HepG2 (cell line): ENCODE results near the gene MXD1. TPM values are rescaled to one million over a fixed set of nuclear protein-coding genes. Genes with fewer than 3 reads are reported as not detected.

Experiments
- CHD4 ChIP-seq: fragments of 200-600 bp; sonication (generic); IDR thresholded peaks from 2 replicates; pipeline ENCODE4 v1.7.0; 2017; ENCODE audit warnings: mild to moderate bottlenecking, low read length, borderline replicate concordance
- CREB1 ChIP-seq, 2 experiments: fragments of 450-650 bp in 1 of 2; IDR thresholded peaks; 2 replicates each; pipeline ENCODE4 v1.6.1; 2016 to 2017; ENCODE audit warnings: control low read depth in 1 of 2, mild to moderate bottlenecking in 1 of 2, missing compliant biosample characterization in 1 of 2, missing genetic modification characterization in 1 of 2
- GFI1 ChIP-seq: sonication (generic); formaldehyde crosslinking; IDR thresholded peaks from 2 replicates; pipeline ENCODE4 v1.5.0; 2020; ENCODE audit warnings: missing genetic modification reagents, mild to moderate bottlenecking, borderline replicate concordance
- GRHL1 ChIP-seq: sonication (generic); formaldehyde crosslinking; conservative IDR thresholded peaks from 2 replicates; pipeline ENCODE4 v1.8.0; 2022; ENCODE audit warnings: missing genetic modification reagents
- HDAC6 ChIP-seq: fragments of 200-600 bp; sonication (generic); IDR thresholded peaks from 2 replicates; pipeline ENCODE4 v1.7.0; 2017; ENCODE audit warnings: mild to moderate bottlenecking, antibody characterized with exemption, low read length, low read depth
- KDM5B ChIP-seq: sonication (generic); formaldehyde crosslinking; IDR thresholded peaks from 2 replicates; pipeline ENCODE4 v1.4.0; 2020; ENCODE audit warnings: missing genetic modification reagents, mild to moderate bottlenecking, borderline replicate concordance
- NCOA1 ChIP-seq: sonication (generic); formaldehyde crosslinking; IDR thresholded peaks from 2 replicates; pipeline ENCODE4 v1.9.0; 2021; ENCODE audit warnings: missing genetic modification reagents
- SOX6 ChIP-seq, 2 experiments: fragments of 450-650 bp in 1 of 2; sonication (generic) in 1 of 2; formaldehyde crosslinking in 1 of 2; IDR thresholded peaks; 2 replicates each; pipeline versions ENCODE4 v1.4.0 to v1.6.1; 2017 to 2020; ENCODE audit warnings: antibody characterized with exemption in 1 of 2, mild to moderate bottlenecking in 1 of 2, missing genetic modification reagents in 1 of 2
- SRSF9 ChIP-seq: fragments of 200-400 bp; formaldehyde crosslinking; IDR thresholded peaks from 2 replicates; pipeline ENCODE4 v1.6.1; 2018; ENCODE audit warnings: borderline replicate concordance, mild to moderate bottlenecking, low read depth, low read length; ENCODE audit not compliant: insufficient read depth, poor library complexity, severe bottlenecking
- TOPORS ChIP-seq: sonication (generic); formaldehyde crosslinking; IDR thresholded peaks from 2 replicates; pipeline ENCODE4 v1.8.0; 2023; ENCODE audit warnings: mild to moderate bottlenecking, missing genetic modification reagents
- ZKSCAN5 ChIP-seq: sonication (generic); formaldehyde crosslinking; IDR thresholded peaks from 2 replicates; pipeline ENCODE4 v1.5.1; 2020; ENCODE audit warnings: mild to moderate bottlenecking, missing genetic modification reagents
- ZMYM4 ChIP-seq: sonication (generic); formaldehyde crosslinking; IDR thresholded peaks from 2 replicates; pipeline ENCODE4 v1.8.1; 2023; ENCODE audit warnings: mild to moderate bottlenecking, missing genetic modification reagents
- ZNF121 ChIP-seq: sonication (generic); formaldehyde crosslinking; IDR thresholded peaks from 2 replicates; pipeline ENCODE4 v1.5.0; 2020; ENCODE audit warnings: mild to moderate bottlenecking, missing genetic modification reagents
- ZNF20 ChIP-seq: sonication (generic); formaldehyde crosslinking; IDR thresholded peaks from 2 replicates; pipeline ENCODE4 v1.4.0; 2020; ENCODE audit warnings: mild to moderate bottlenecking, moderate library complexity, missing genetic modification reagents
- ZNF256 ChIP-seq: sonication (generic); formaldehyde crosslinking; conservative IDR thresholded peaks from 2 replicates; pipeline ENCODE4 v1.4.0; 2020; ENCODE audit warnings: missing genetic modification reagents
- ZNF605 ChIP-seq: sonication (generic); formaldehyde crosslinking; IDR thresholded peaks from 2 replicates; pipeline ENCODE4 v1.8.0; 2022; ENCODE audit warnings: mild to moderate bottlenecking, missing genetic modification reagents
- ZNF788 ChIP-seq: sonication (generic); formaldehyde crosslinking; IDR thresholded peaks from 2 replicates; pipeline ENCODE4 v1.5.0; 2020; ENCODE audit warnings: mild to moderate bottlenecking, missing genetic modification reagents, borderline replicate concordance
- polyA plus RNA-seq, 8 experiments: library from polyadenylated mRNA; depleted of rRNA in 3 of 8; stranded (reverse) in 7 of 8; unstranded in 1 of 8; fragments of >200 nt; fragmentation: Illumina TruSeq in 4 of 8; extraction: Trizol in 4 of 8; gene quantifications; 2 replicates each; pipeline versions ENCODE4 v1.2.1 to v1.2.3, GENCODE V29; 2011 to 2016; ENCODE audit warnings: low read depth in 4 of 8, missing spikeins in 1 of 8, mixed read lengths in 1 of 8; ENCODE audit not compliant: insufficient read depth in 1 of 8
- total RNA-seq, 5 experiments: library from RNA; depleted of rRNA; stranded (reverse); fragments of >200 nt; fragmentation: Illumina TruSeq; extraction: Trizol; gene quantifications; 2 replicates each; pipeline ENCODE4 v1.2.3, GENCODE V29; 2016; ENCODE audit warnings: low read depth in 1 of 5
- TF ChIP-seq, protein P1 (sequence below): IDR thresholded peaks from 2 replicates; pipeline ENCODE4 v1.6.1; 2016
- TF ChIP-seq, protein P2 (sequence below): sonication (generic); formaldehyde crosslinking; IDR thresholded peaks from 2 replicates; pipeline ENCODE4 v1.8.0; 2022; ENCODE audit warnings: missing genetic modification reagents, mild to moderate bottlenecking, inconsistent platforms, borderline replicate concordance
- TF ChIP-seq, protein P3 (sequence below): sonication (generic); formaldehyde crosslinking; IDR thresholded peaks from 2 replicates; pipeline ENCODE4 v1.5.1; 2020; ENCODE audit warnings: mild to moderate bottlenecking, missing genetic modification reagents, borderline replicate concordance
- TF ChIP-seq, protein P4 (sequence below): IDR thresholded peaks from 2 replicates; pipeline ENCODE4 v1.6.1; 2016; ENCODE audit warnings: mild to moderate bottlenecking, missing biosample characterization, missing genetic modification reagents

The MXD1 gene
- total and polyA plus RNA-seq, 2 of the 13 experiments (the other 11 are each of a cell fraction or from before 2014, with no cell fraction given) = 6.4 to 14.9 TPM

- no peak for TF ChIP-seq HDAC6
- no peak for TF ChIP-seq NCOA1 (CRISPR knock-in tag)
- no peak for TF ChIP-seq CHD4
- no peak for TF ChIP-seq GFI1 (CRISPR knock-in tag)
- no peak for TF ChIP-seq ZKSCAN5 (CRISPR knock-in tag)
- TF ChIP-seq GRHL1 (CRISPR knock-in tag) = no peak
- TF ChIP-seq ZNF121 = no peak
- no peak for TF ChIP-seq SRSF9
- TF ChIP-seq ZNF788 (CRISPR knock-in tag) = 0 out of 2 replicates have a peak, but pooled peaks have one; percentile 16
- TF ChIP-seq, protein P1, sequence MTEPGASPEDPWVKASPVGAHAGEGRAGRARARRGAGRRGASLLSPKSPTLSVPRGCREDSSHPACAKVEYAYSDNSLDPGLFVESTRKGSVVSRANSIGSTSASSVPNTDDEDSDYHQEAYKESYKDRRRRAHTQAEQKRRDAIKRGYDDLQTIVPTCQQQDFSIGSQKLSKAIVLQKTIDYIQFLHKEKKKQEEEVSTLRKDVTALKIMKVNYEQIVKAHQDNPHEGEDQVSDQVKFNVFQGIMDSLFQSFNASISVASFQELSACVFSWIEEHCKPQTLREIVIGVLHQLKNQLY (CRISPR knock-in tag) = no peak
- no peak for TF ChIP-seq SOX6 (IDR thresholded peaks at IDR 0.05)
- TF ChIP-seq SOX6 (CRISPR knock-in tag; IDR thresholded peaks at IDR 0.05) = no peak
- TF ChIP-seq, protein P2, sequence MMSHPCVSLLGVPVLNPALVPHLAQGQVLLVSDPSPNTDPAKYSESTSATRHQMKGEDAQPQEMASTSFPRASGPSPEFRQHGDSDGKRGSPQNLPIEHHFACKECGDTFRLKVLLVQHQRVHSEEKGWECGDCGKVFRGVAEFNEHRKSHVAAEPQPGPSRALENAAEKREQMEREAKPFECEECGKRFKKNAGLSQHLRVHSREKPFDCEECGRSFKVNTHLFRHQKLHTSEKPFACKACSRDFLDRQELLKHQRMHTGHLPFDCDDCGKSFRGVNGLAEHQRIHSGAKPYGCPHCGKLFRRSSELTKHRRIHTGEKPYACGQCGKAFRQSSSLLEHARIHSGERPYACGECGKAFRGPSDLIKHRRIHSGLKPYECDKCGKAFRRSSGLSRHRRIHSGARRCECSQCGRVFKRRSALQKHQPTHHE = no peak; the same call in 1 of the 2 replicates
- TF ChIP-seq ZNF256 = no peak
- peak; percentile 20; the same call in 1 of the 2 replicates for TF ChIP-seq ZNF605 (CRISPR knock-in tag)
- TF ChIP-seq TOPORS (CRISPR knock-in tag) = no peak
- no peak for TF ChIP-seq ZMYM4 (CRISPR knock-in tag)
- TF ChIP-seq, protein P3, sequence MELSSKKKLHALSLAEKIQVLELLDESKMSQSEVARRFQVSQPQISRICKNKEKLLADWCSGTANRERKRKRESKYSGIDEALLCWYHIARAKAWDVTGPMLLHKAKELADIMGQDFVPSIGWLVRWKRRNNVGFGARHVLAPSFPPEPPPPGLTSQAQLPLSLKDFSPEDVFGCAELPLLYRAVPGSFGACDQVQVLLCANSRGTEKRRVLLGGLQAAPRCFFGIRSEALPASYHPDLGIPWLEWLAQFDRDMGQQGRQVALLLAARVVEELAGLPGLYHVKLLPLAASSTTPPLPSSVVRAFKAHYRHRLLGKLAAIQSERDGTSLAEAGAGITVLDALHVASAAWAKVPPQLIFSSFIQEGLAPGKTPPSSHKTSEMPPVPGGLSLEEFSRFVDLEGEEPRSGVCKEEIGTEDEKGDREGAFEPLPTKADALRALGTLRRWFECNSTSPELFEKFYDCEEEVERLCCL = no peak
- no peak for TF ChIP-seq ZNF20
- TF ChIP-seq CREB1 (IDR thresholded peaks at IDR 0.05) = no peak
- no peak for TF ChIP-seq CREB1 (CRISPR knock-in tag; IDR thresholded peaks at IDR 0.05)
- TF ChIP-seq, protein P4, sequence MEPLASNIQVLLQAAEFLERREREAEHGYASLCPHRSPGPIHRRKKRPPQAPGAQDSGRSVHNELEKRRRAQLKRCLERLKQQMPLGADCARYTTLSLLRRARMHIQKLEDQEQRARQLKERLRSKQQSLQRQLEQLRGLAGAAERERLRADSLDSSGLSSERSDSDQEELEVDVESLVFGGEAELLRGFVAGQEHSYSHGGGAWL (CRISPR knock-in tag) = no peak
- TF ChIP-seq KDM5B = peak; percentile 36; the same call in 1 of the 2 replicates
Observed at GRCh38 chr2:69969126-69969983, 54.4 kb downstream of the MXD1 start (continued).
